Erythroblast (primary cell): ENCODE results near the gene PIK3CA.

Source experiments
- GATA1 ChIP-seq: IDR thresholded peaks from 2 replicates; pipeline ENCODE4 v1.6.1; 2011; ENCODE audit warnings: low read depth, mild to moderate bottlenecking, control low read depth, low read length, moderate library complexity
- POLR2A ChIP-seq: IDR thresholded peaks from 2 replicates; pipeline ENCODE4 v1.6.1; 2011; ENCODE audit warnings: mild to moderate bottlenecking, low read length

DNA sequence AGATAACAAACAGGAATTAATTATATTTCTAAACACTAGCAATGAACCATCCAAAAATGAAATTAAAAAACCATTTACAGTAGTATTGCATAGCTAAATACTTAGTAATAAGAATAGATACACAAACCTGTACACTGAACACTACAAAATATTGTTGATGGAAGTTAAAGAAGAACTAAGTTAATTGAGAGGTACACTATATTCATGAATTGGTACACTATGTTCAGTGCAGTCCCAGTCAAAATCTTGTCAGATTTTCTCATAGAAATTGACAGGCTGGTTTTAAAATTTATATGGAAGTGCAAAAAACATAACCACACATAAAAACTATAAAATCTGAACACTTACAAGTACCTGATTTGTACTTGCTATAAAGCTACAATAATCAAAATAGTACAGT is 24.4 kb downstream of the PIK3CA start:
- TF ChIP-seq POLR2A (no peak), GATA1 (no peak)
